Loucy (cell line): Measurements from ENCODE around the gene RSPO4.

Experiments
- CTCF ChIP-seq: fragments of 200-600 bp; sonication (generic); conservative IDR thresholded peaks from 2 replicates; pipeline ENCODE4 v1.5.1; 2014; ENCODE audit warnings: mild to moderate bottlenecking, antibody characterized with exemption, low read length
- EZH2phosphoT487 ChIP-seq: fragments of 200-600 bp; IDR thresholded peaks from 2 replicates; pipeline ENCODE4 v1.6.1; 2018; ENCODE audit warnings: antibody characterized with exemption, mild to moderate bottlenecking, moderate library complexity, borderline replicate concordance

GRCh38 chr20:939606-940005 lies 62.5 kb downstream of the RSPO4 start:
- no peak for TF ChIP-seq CTCF
- TF ChIP-seq EZH2phosphoT487: no peak
